Measurements from ENCODE around the gene ARHGAP33.
"Not testable (repeated sequence)": the region's sequence is repeated elsewhere in the genome, so short reads cannot be mapped to it uniquely, and the experiment has no call there.

Gene ARHGAP33

GRCh38 chr19:35780717-35781116, 5.4 kb downstream of the ARHGAP33 start:
- DNase-seq = no peak

- no peak for DNase-seq
Measured at GRCh38 chr19:35781650-35782049, 6.3 kb downstream of the ARHGAP33 start.

GRCh38 chr19:35782589-35782988, 7.2 kb downstream of the ARHGAP33 start:
- no peak for DNase-seq

DNA sequence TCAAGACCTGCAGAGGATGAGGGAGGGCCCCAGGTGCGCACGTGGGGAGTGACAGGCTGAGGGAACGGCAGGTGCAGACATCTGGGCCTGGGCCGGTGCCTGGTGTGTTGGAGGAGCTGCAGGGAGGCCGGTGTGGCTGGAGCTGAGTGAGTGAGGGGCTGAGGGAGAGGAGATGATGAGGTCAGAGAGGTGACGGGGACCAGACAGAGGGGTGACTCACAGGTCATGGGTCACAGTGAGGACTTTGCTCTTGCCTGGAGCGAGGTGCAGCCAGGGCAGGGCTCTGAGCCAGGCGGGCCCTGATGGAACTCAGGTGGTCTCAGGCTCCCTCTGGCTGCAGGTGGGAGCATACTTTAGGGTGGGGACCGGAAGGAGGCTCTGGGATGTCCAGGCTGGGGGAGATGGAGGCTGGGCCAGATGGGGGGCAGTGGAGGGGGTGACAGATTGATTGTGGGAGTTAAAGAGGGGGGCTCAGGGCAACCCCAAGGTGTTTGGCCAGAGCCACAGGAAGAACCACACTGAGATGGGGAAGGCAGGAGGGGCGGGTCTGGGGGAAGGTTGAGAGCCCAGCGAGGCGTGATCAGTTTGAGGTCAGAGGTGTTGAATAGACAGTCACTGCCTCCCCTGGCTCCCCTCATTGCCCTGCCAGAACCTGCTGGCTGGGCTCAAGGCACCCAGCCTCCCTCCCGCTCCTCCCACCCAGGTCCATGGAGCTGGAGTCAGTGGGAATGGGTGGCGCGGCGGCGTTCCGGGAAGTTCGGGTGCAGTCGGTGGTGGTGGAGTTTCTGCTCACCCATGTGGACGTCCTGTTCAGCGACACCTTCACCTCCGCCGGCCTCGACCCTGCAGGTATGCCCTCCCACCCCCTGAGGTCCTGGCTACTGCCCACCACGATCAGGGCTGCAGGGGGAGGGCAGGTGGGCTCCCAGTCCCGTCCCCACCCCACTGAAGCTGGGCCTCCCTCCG, 8.4 kb downstream of the ARHGAP33 start:
- DNase-seq = no peak

- no peak for DNase-seq
Measured at GRCh38 chr19:35784503-35785338, 9.4 kb downstream of the ARHGAP33 start.

- no peak for DNase-seq
Measured at GRCh38 chr19:35785339-35785627, 9.9 kb downstream of the ARHGAP33 start.

DNA sequence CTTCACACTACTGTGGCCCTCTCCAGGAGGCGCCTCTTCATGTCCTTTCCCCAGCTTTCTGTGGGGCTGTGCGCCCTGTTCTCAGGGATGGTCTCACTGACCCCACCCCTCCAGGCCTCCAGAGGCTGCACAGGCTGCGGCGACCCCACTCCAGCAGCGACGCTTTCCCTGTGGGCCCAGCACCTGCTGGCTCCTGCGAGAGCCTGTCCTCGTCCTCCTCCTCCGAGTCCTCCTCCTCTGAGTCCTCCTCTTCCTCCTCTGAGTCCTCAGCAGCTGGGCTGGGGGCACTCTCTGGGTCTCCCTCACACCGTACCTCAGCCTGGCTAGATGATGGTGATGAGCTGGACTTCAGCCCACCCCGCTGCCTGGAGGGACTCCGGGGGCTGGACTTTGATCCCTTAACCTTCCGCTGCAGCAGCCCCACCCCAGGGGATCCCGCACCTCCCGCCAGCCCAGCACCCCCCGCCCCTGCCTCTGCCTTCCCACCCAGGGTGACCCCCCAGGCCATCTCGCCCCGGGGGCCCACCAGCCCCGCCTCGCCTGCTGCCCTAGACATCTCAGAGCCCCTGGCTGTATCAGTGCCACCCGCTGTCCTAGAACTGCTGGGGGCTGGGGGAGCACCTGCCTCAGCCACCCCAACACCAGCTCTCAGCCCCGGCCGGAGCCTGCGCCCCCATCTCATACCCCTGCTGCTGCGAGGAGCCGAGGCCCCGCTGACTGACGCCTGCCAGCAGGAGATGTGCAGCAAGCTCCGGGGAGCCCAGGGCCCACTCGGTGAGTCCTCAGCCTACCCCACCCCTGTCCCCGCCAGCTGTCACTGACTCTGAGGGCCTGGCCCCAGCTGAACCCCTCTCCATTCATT, 11.2 kb downstream of the ARHGAP33 start:
- DNase-seq = no peak

GRCh38 chr19:35787227-35787799, 11.9 kb downstream of the ARHGAP33 start:
- DNase-seq = no peak

DNA sequence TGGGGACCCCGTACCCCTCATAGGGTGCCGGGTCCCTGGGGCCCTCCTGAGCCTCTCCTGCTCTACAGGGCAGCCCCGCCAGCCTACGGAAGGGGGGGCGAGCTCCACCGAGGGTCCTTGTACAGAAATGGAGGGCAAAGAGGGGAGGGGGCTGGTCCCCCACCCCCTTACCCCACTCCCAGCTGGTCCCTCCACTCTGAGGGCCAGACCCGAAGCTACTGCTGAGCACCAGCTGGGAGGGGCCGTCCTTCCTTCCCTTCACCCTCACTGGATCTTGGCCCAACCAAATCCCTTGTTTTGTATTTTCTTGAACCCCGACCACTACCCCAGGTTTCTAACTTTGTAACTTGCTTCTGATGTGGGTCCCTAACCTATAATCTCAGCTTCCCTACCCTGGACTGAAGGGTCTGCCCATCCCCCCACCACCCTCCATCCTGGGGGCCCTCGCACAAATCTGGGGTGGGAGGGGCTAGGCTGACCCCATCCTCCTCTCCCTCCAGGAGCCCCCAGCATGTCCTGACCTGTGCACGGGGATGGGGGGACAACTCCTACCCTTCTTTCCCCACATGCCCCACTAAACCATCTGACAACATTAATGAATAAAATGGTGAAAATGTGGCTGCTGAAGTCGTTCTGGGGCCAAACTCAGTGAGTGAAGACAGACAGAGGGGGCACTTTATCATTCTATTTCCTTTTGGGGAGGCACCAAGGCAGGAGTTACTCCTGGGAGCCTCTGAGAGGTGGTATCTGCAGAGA, 13.0 kb downstream of the ARHGAP33 start:
- no peak for DNase-seq

- DNase-seq = no peak
Measured at GRCh38 chr19:35789195-35789977, 14.0 kb downstream of the ARHGAP33 start.

DNA sequence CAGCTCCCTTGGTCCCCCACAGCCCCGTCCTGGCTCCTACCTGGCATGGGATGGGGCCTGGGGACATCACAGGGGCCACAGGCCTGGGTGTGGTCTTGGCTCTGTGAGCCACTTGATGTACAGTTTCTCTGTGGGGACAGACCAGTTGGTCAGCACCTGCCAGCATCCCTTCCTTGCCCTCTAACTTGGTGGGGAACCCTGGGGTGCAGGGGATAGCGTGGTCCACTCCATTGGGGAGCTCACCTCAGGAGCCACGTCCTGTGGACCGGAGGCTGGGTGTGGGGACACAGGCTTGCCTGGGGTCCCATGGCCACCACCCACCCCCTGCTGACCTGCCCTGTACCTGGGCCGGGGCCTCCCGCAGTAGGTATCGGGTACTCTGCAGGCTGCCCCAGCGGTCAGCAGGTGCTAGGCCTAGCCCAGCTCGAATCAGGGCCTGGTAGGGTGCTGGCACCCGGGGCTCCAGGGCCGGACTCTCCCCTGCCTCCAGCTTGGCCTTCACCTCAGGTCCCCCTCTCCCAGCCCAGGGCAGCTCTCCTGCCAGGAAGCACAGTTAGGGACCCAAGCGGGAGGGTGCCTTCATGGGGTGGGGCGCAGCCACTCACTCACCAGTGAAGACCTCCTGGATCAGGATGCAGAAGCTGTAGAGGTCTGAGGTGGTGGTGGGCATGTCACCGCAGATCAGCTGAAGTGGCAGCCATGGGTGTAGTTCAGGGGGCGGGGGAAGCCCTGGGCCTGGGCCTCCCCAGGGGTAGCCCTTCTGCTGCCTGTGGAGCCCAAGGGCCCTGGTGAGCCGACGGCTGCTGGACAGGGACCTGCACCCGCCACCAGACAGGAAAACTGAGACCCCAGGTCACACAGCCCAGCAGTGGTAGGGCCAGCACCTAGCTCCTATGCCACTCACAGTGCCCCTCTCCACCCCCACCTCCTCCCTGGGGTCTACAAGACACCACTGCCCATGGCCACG, 14.9 kb downstream of the ARHGAP33 start:
- DNase-seq = no peak

DNA sequence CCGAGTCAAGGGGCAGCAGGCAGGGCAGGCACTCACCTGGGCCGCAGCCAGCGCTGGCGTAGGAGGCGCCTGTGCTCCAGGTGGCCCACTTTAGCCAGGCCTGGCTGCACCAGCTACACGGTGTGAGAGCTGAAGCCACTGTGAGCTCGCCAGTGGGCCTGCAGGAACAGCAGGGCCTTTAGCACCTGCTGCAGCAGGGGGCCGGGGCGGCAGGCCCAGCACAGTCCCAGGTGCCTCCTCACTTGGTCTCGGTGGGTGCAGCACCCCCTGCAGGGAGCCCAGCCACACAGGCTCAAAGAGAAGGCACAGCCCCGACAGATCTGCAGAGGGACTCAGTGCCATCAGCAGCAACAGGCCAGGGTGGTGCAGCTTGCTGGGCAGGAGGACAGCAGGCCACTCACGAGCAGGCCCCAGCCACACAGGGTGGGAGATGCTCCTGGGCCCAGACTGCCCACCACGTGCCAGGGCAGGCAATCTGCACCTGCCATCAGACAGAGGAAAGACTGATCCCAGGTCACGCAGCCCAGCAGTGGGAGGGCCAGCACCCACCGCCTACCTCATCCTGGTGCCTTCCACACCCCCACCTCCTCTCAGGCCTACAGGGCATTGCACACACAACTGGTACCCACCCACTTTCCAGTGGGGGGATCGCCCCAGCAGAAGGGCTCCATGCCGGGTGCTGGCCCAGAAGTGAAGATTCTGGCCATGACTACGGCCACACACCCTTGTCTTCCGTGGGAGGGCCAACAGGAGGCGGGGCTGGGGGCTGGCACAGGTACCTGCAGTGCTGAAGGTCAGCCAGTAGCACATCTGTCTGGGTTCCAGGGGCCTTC, 15.8 kb downstream of the ARHGAP33 start:
- no peak for DNase-seq

DNA sequence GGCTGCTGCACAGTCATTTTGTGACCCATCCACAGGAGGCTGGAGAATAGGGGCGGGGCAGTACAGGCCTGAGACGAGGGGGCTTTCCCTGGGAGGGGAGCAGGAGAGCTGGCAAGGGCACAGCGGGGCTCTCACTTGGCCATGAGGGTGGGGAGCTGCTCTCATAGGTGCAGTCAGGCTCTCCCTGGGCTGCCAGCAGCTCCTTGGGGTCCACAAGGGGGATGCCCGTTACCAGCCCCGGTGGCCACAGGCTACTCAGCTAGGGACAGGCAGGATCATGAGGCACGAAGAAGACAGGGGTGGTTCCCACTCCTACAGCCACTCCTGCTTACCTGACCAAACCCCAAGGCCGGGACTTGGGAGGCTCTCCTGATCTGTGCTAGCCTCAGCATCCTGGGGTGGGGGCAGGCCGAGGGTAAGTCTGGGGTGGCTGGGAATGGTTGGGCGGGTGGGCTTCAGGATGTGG, 16.5 kb downstream of the ARHGAP33 start:
- DNase-seq = no peak

DNA sequence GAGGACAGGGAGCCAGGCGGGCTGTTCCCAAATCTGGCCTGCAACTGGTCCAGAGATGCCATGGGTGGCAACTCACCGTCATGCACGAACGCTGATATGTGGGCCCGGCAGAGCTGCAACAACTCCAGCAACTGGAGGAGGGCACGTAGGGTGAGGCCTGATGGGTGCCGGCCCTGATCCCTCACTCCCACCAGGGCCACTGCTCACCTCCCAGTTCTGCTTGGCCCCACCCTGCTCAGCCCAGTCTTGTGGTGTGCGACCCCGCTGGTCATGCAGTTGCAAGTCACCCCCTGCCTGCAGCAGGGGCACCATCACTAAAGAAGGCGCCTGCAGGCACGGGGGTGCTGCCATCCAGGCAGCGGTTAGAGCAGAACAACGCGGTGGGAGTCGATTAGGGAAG, 16.9 kb downstream of the ARHGAP33 start:
- DNase-seq = no peak

GRCh38 chr19:35792888-35793287, 17.5 kb downstream of the ARHGAP33 start:
- no peak for DNase-seq

GRCh38 chr19:35793381-35794165, 18.2 kb downstream of the ARHGAP33 start:
- no peak for DNase-seq

GRCh38 chr19:35795564-35795963, 20.2 kb downstream of the ARHGAP33 start:
- DNase-seq = not testable (repeated sequence)
